GM21360 (cell line): ENCODE data around the gene SEMA5A.

Source experiments
- ATAC-seq: cut with Tn5 transposase; IDR thresholded peaks from one replicate; pipeline ENCODE4 v1.9.1; 2021; ENCODE audit warnings: mild to moderate bottlenecking, moderate library complexity; ENCODE audit not compliant: unreplicated experiment

The SEMA5A gene

GRCh38 chr5:9284272-9284671, 261.6 kb downstream of the SEMA5A start:
- no peak for ATAC-seq

DNA sequence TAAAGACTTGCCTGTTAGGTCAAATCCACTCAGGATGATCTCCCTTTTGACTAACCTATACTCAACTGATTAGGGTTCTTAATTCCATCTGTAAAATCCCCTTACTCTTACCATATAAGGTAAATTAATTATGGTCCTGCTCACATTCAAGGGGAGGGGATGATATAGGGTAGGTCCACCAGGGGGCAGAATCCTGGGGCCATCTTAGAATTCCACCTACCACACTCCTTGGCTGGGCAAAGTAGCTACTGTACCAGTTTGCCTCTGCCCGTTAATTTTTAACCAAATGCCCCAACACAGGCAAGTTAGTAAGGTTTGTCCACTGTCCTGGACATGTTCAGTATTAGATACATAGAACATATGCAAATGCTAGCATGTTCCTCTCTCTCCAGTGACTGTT, 262.4 kb downstream of the SEMA5A start:
- ATAC-seq: no peak

DNA sequence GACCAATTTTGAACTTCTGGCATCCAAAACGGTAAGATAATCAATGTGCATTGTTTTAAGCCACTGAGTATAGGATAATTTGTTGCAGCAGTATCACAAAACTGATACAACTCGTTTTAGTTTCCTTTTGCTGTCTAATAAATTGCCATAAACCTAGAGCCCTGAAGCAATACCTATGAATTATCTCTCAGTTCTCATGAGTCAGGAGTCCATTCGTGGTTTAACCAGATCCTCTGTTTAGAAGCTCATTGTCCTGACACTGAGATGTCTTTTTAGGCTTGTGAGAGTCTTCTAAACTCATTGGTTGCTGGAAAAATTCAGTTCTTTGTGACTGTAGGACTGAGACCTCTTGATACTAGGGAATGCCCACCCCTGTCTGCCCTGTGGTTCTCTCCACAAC, 262.9 kb downstream of the SEMA5A start:
- ATAC-seq: no peak

- no peak for ATAC-seq
Observed at GRCh38 chr5:9282211-9282610, 263.7 kb downstream of the SEMA5A start.

DNA sequence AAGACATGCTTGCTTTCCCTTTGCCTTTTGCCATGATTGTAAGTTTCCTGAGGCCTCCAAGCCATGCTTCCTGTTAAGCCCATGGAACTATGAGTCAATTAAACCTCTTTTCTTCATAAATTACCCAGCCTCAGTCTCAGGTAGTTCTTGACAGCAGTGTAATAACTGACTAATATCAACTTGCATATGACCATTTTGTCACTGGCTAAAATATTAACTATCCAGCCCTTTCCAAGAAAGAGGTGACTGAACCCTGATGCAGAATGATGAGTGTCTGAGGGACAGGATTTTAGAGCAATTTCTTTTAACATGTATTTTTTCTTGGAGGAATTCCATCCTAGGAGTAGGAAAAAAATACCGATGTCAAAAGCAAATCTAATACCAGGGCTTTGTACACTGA, 266.1 kb downstream of the SEMA5A start:
- ATAC-seq: no peak

DNA sequence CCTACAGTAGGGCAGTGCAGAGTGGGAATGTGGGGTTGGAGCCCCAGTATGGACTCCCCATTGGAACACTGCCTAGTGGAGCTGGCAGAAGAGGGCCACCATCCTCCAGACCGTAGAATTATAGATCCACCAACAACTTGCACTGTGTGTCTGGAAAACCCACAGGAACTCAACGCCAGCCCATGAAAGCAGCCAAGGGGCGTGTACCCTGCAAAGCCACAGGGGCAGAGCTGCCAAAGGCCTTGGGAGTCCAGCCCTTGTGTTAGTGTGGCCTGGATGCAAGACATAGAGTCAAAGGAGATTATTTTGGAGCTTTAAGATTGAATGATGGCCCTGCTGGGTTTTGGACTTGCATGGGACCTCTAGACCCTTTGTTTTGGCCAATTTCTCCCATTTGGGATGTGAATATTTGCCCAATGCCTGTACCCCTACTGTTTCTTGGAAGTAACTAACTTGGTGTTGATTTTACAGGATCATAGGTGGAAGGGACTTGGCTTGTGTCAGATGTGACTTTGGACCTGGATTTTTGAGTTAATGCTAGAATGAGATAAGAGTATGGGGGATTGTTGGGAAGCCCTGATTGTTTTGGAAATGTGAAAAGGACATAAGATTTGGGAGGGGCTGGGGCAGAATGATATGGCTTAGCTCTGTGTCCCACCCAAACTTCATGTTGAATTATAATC, 266.8 kb downstream of the SEMA5A start:
- no peak for ATAC-seq

DNA sequence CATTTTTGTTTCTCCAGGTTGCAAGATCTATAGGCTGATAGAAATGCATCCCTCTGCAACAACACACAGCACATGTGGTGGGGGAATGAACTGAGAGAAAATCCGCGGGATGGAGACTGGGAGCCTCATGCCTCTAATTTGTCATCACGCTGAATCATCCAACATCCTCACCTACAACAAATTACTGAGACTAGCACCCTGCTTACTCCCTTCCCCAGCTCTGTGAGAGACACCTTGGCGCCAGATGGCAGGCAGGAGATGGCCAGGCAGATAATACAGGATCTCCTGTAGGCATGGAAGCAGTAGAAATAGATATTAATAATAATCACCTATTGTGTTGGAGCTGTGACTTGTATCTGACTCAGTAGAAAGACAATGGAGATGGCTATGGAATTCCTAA, 276.9 kb downstream of the SEMA5A start:
- no peak for ATAC-seq

DNA sequence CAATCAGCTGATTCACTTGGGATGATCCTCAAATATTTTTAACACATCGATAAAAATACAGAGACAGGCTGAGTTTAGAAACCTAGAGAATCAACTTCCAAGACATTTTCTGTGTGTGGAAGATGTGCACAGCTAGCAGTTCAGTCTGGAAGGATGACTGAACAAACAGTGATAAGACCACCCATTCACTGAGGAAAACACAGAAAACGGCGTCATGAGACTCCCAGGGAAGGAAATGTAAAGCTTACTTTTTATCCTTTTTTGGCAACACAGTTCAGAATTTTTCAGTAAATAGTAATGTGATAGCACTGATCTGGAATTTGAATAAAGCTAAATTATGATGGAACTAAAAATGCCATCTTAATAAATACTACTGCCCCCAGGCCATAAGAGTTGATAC, 277.6 kb downstream of the SEMA5A start:
- no peak for ATAC-seq

- ATAC-seq: no peak
Observed at GRCh38 chr5:9265441-9266287, 280.2 kb downstream of the SEMA5A start.

GRCh38 chr5:9264301-9264700, 281.6 kb downstream of the SEMA5A start:
- no peak for ATAC-seq

DNA sequence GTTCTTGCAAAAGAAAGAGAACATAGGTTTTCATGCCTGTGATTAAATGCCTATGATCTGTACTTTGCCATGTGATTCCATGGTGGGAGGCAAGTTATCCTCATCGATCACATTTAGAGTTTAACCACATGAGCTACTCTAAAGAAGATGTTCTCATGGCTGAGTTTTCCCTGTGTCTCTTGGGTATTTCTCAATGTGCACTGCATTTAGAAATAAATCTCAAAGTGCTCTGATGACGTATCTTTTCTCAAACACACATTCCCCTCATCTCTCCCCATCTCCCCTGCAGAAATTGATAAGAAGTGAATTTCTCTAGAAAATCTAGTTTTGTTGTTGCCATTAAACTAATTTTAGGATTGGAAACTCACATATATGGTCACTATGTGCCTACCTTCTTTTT, 282.2 kb downstream of the SEMA5A start:
- ATAC-seq: no peak

- no peak for ATAC-seq
Observed at GRCh38 chr5:9251379-9251980, 294.4 kb downstream of the SEMA5A start.

DNA sequence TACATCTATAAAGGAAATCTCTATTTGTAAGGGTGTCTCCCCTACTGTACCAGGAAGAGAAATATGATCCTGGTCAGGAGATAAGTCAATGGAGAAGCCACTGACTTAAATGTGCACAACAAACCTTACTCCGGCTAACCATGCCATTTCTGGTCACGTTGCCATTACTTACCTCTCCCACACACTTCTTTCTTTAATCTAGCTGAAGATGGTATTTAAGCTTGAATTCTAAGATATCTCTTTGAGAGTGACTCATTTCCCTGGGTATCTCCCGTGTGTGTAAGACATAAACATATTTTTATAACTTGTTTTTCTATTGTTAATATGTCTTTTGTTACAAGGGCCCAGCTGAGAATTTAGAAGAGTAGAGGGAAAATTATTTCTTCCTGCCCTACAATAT, 296.6 kb downstream of the SEMA5A start:
- no peak for ATAC-seq

- no peak for ATAC-seq
Observed at GRCh38 chr5:9245071-9245470, 300.8 kb downstream of the SEMA5A start.

DNA sequence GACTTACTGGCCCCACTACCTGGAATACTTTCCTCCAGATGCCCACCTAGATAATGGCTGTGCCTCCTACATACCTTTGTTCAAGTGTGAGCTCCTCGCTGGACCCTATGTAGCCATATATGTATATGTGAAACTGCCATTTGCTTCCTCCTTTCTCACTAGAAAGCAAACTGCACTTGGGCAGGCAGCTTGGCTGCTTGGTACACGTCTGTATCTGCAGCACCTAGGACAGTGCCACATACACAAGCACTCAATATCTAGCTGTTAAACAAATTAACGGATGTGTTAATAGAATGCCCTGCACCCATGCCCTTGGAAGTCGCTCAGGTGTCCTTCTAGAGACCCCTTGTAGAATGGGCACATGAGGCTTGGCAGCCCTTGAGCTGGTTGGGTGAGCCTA, 301.5 kb downstream of the SEMA5A start:
- ATAC-seq: no peak

- no peak for ATAC-seq
Observed at GRCh38 chr5:9241479-9242305, 304.2 kb downstream of the SEMA5A start.

DNA sequence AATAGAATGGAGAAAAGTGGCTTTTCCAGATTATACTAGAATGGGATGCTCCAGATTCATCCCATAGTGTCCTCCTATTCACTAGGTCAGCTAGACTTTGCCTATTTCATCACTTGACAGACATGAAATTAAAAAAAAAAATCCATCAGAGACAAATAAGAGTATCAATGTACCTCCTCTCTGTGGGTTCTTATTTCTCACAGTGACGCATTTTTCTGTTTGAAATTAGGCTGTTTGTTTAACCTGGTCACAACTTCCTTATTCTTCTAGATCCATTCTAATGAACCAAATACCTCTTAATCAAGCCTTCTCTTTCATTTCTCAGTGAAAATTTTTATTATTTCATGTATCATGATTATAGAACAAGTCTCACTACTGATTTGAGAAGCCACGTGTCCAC, 305.4 kb downstream of the SEMA5A start:
- no peak for ATAC-seq

DNA sequence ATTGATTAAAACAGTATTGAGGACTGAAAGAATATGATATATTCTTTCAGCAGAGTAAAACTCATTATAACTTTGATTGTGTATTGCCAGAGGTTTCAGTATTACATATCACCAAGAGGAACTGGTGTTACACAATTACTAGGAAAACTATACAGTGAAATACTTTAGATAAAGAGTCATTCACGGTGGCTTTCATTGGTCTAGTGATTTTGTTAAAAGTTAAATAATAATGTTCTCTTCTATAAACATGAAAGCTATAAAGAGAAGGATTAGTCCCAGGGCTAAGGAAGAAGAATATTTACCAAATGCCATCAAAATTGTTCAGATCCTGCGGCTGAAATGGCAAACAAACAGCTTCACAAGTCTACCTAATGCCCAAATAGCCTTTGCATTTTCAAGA, 306.2 kb downstream of the SEMA5A start:
- ATAC-seq: no peak

DNA sequence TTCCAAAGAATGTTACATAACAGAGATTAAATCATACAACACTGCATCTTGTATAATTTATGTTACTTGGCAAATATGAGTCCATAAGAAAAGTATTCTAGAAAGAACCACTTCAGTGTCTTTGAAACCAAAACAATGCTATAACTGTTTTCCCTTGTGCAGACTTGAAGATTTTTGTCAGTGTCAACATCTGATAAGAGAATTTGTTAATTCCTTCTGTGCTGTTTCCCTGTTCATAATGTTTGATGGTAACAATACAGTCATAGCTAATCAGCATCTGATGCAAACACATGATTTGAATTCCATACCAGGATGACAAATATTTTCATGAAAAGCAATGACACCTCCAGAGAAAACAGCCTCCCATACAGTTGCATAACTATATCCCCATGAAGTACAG, 306.8 kb downstream of the SEMA5A start:
- ATAC-seq: no peak

DNA sequence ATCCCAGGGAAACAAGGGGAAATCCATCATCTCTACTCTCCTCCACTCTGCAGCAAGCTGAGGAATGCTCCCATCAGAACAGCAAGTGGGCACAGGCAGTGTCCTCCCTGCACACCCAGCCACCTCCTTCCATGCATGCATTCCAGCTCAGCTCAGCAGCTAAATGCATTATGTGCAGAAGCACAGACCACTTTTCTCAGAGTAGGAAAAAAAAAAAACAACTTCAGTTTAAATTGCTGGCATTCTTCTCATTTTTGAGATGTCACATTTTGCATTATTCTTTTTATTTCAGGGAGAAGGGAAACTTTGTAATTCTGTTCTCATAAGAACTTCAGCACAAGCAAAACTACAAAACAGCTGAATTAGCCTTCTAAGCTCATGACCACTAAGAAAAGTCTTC, 312.2 kb downstream of the SEMA5A start:
- no peak for ATAC-seq

GRCh38 chr5:9233035-9233434, 312.8 kb downstream of the SEMA5A start:
- no peak for ATAC-seq
